Measurements from ENCODE around the gene PITX3.

DNA sequence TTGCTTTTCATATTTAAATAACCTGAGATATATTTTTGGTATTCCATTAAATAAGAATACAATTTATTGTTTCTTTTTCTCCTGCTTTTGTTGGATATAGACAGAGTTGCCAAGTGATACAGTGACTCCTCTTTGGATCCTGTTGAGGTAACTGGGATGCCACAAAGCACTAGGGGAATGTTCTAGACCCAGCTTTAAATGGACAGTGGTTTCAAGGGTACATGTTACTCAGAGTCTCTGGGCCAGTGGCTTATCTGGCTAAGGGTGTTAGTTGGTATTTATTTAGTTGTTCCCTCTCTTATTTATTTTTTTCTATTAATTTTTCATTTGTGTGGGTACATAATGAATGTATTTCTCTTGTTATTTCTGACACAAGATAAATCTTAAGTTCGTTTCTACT lies 13.1 kb upstream of the PITX3 start:
- TF ChIP-seq, protein P1, sequence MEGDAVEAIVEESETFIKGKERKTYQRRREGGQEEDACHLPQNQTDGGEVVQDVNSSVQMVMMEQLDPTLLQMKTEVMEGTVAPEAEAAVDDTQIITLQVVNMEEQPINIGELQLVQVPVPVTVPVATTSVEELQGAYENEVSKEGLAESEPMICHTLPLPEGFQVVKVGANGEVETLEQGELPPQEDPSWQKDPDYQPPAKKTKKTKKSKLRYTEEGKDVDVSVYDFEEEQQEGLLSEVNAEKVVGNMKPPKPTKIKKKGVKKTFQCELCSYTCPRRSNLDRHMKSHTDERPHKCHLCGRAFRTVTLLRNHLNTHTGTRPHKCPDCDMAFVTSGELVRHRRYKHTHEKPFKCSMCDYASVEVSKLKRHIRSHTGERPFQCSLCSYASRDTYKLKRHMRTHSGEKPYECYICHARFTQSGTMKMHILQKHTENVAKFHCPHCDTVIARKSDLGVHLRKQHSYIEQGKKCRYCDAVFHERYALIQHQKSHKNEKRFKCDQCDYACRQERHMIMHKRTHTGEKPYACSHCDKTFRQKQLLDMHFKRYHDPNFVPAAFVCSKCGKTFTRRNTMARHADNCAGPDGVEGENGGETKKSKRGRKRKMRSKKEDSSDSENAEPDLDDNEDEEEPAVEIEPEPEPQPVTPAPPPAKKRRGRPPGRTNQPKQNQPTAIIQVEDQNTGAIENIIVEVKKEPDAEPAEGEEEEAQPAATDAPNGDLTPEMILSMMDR (IDR thresholded peaks at IDR 0.05; ENCODE audit: low read depth, low read length, missing input control): no peak
- TF ChIP-seq SP1 (IDR thresholded peaks at IDR 0.05) (no peak), TAF1 (conservative IDR thresholded peaks at IDR 0.05) (no peak), RAD21 (IDR thresholded peaks at IDR 0.05) (no peak), YY1 (IDR thresholded peaks at IDR 0.05) (no peak), REST (IDR thresholded peaks at IDR 0.05) (no peak), EGR1 (IDR thresholded peaks at IDR 0.05; ENCODE audit: low read depth in 2 of 2) (no peak)

All from liver (tissue), 3 donors.